HepG2 (cell line): ENCODE measurements around the gene SLC35F4. TPM values are rescaled to one million over a fixed set of nuclear protein-coding genes. Genes with fewer than 3 reads are reported as not detected.
"Not testable (repeated sequence)": the region's sequence is repeated elsewhere in the genome, so short reads cannot be mapped to it uniquely, and the experiment has no call there.

ENCODE experiments used
- ATAC-seq: fragments of 200-7000 bp; cut with Tn5 transposase; 3 replicates; pipeline ENCODE4 v1.9.1; 2020; ENCODE audit warnings: mild to moderate bottlenecking, moderate library complexity
- BruUV-seq: library from RNA; stranded (reverse); fragments of 400-500 nt; replicated peaks from 2 replicates; lab custom pipeline; 2021; lab: Mats Ljungman, UMichigan
- CTCF ChIA-PET: fragments of 300-600 bp; formaldehyde crosslinking; extraction: SDS; loops from one replicate; lab custom pipeline; 2021; ENCODE audit warnings: low total read pairs, inconsistent platforms, low intra/inter-chr PET ratio; lab: Yijun Ruan, JAX
- POLR2A ChIA-PET: fragments of 350-600 bp; sonication (Branson Sonifier 250); formaldehyde crosslinking; loops from one replicate; lab custom pipeline; 2020; ENCODE audit warnings: antibody characterized with exemption, inconsistent platforms; lab: Yijun Ruan, JAX
- DNase-seq: peaks from one replicate; pipeline ENCODE4 v3.0.0-alpha.2; 2015; ENCODE audit warnings: low spot score
- FAIRE-seq: peaks from 3 replicates; lab custom pipeline; 2011; peaks lifted over from hg19 to GRCh38; lab: Jason Lieb, UNC
- H2AFZ ChIP-seq: one replicate; pipeline ENCODE4 v1.6.1; 2011; ENCODE audit warnings: low read length, inconsistent platforms
- H3K27ac ChIP-seq: fragments of 300-600 bp; 3 replicates; pipeline ENCODE4 v1.8.0; 2011; ENCODE audit warnings: mixed run types, mild to moderate bottlenecking, mixed read lengths, low read length, inconsistent platforms; ENCODE audit not compliant: insufficient read depth; ENCODE audit errors: extremely low read length
- H3K27me3 ChIP-seq, 2 experiments: fragments of 200-600 bp in 1 of 2; 2 replicates in 1 of 2; 3 replicates in 1 of 2; pipeline versions ENCODE4 v1.6.0 to v1.8.0; 2011; ENCODE audit warnings: low read length in 2 of 2, mild to moderate bottlenecking in 2 of 2, moderate library complexity in 2 of 2, inconsistent platforms in 1 of 2; ENCODE audit not compliant: insufficient read depth in 2 of 2, control insufficient read depth in 1 of 2
- H3K36me3 ChIP-seq, 2 experiments: fragments of 200-600 bp in 1 of 2; replicated peaks in 1 of 2; 2 replicates in 1 of 2; 3 replicates in 1 of 2; pipeline versions ENCODE4 v1.5.1 to v1.8.0; 2011; ENCODE audit warnings: low read length in 2 of 2, inconsistent platforms in 1 of 2; ENCODE audit not compliant: insufficient read depth in 2 of 2, control insufficient read depth in 1 of 2
- H3K4me1 ChIP-seq: 2 replicates; pipeline ENCODE4 v1.5.1; 2012; ENCODE audit warnings: low read length, inconsistent platforms; ENCODE audit not compliant: insufficient read depth
- H3K4me2 ChIP-seq: 2 replicates; pipeline ENCODE4 v1.6.0; 2011; ENCODE audit warnings: low read depth, low read length, inconsistent platforms
- H3K4me3 ChIP-seq, 3 experiments: fragments of 200-600 bp in 1 of 3; sonication (generic), shearing (Covaris generic) in 1 of 3; replicated peaks in 1 of 3; 2 replicates each; pipeline ENCODE4 v1.5.1; 2011 to 2016; ENCODE audit warnings: low read length in 3 of 3, inconsistent platforms in 2 of 3, low read depth in 2 of 3, mild to moderate bottlenecking in 2 of 3, control low read depth in 1 of 3, mixed read lengths in 1 of 3; ENCODE audit not compliant: insufficient read depth in 1 of 3
- H3K79me2 ChIP-seq: one replicate; pipeline ENCODE4 v1.6.1; 2011; ENCODE audit warnings: low read length, inconsistent platforms; ENCODE audit not compliant: insufficient read depth
- H3K9ac ChIP-seq: 2 replicates; pipeline ENCODE4 v1.6.0; 2011; ENCODE audit warnings: mild to moderate bottlenecking, low read depth, low read length, inconsistent platforms; ENCODE audit not compliant: insufficient read depth
- H3K9me3 ChIP-seq: 2 replicates; pipeline ENCODE4 v1.5.1; 2012; ENCODE audit warnings: mild to moderate bottlenecking, low read length
- H4K20me1 ChIP-seq: 2 replicates; pipeline ENCODE4 v1.6.0; 2011; ENCODE audit warnings: inconsistent platforms, mild to moderate bottlenecking, low read length, moderate library complexity; ENCODE audit not compliant: insufficient read depth
- NFKB2 ChIP-seq: sonication (generic); formaldehyde crosslinking; IDR thresholded peaks from 2 replicates; pipeline ENCODE4 v1.4.0; 2020; ENCODE audit warnings: missing genetic modification reagents, borderline replicate concordance
- RBFOX2 ChIP-seq: fragments of 200-400 bp; formaldehyde crosslinking; IDR thresholded peaks from 2 replicates; pipeline ENCODE4 v1.6.1; 2017; ENCODE audit warnings: low read depth, mild to moderate bottlenecking, low read length
- SRSF4 ChIP-seq: fragments of 200-400 bp; formaldehyde crosslinking; IDR thresholded peaks from one replicate; pipeline ENCODE4 v1.6.1; 2018; ENCODE audit warnings: mild to moderate bottlenecking, low read depth, low read length, moderate library complexity; ENCODE audit not compliant: poor library complexity, severe bottlenecking
- SRSF9 ChIP-seq: fragments of 200-400 bp; formaldehyde crosslinking; IDR thresholded peaks from 2 replicates; pipeline ENCODE4 v1.6.1; 2018; ENCODE audit warnings: borderline replicate concordance, mild to moderate bottlenecking, low read depth, low read length; ENCODE audit not compliant: insufficient read depth, poor library complexity, severe bottlenecking
- ZNF207 ChIP-seq: fragments of 450-650 bp; IDR thresholded peaks from 2 replicates; pipeline ENCODE4 v1.6.1; 2016; ENCODE audit warnings: antibody characterized with exemption, borderline replicate concordance
- ZNF441 ChIP-seq: sonication (generic); formaldehyde crosslinking; IDR thresholded peaks from 2 replicates; pipeline ENCODE4 v1.7.0; 2021; ENCODE audit warnings: missing genetic modification reagents, borderline replicate concordance
- ZNF781 ChIP-seq: sonication (generic); formaldehyde crosslinking; IDR thresholded peaks from 2 replicates; pipeline ENCODE4 v1.5.1; 2020; ENCODE audit warnings: borderline replicate concordance, mild to moderate bottlenecking, missing genetic modification reagents; ENCODE audit errors: not compliant biosample characterization
- WGBS: methylation state at CpG from one replicate; pipeline ENCODE4 v1.1.6; 2017; ENCODE audit warnings: low lambda C conversion rate; 5-methylcytosine and 5-hydroxymethylcytosine counted together
- in situ Hi-C: cut with HindIII; loops from 2 replicates; pipeline ENCODE4 v1.10.0; 2017; ENCODE audit warnings: low pct_unique_long_range_greater_than_20kb; ENCODE audit not compliant: extremely low pct_ligation_motif_present
- intact Hi-C: fragments of 100-400 bp; cut with micrococcal nuclease; formaldehyde crosslinking; loops from one replicate; pipeline ENCODE4 v1.10.0; 2022; ENCODE audit not compliant: unreplicated experiment
- polyA plus RNA-seq, 8 experiments: library from polyadenylated mRNA; depleted of rRNA in 3 of 8; stranded (reverse) in 7 of 8; unstranded in 1 of 8; fragments of >200 nt; fragmentation: Illumina TruSeq in 4 of 8; extraction: Trizol in 4 of 8; gene quantifications; 2 replicates each; pipeline versions ENCODE4 v1.2.1 to v1.2.3, GENCODE V29; 2011 to 2016; ENCODE audit warnings: low read depth in 4 of 8, missing spikeins in 1 of 8, mixed read lengths in 1 of 8; ENCODE audit not compliant: insufficient read depth in 1 of 8
- total RNA-seq, 5 experiments: library from RNA; depleted of rRNA; stranded (reverse); fragments of >200 nt; fragmentation: Illumina TruSeq; extraction: Trizol; gene quantifications; 2 replicates each; pipeline ENCODE4 v1.2.3, GENCODE V29; 2016; ENCODE audit warnings: low read depth in 1 of 5
- TF ChIP-seq, protein P1 (sequence below): fragments of 450-650 bp; IDR thresholded peaks from 2 replicates; pipeline ENCODE4 v1.6.1; 2017

SLC35F4 gene
- total and polyA plus RNA-seq, 2 of the 13 experiments (the other 11 are each of a cell fraction or from before 2014, with no cell fraction given) = not detected

DNA sequence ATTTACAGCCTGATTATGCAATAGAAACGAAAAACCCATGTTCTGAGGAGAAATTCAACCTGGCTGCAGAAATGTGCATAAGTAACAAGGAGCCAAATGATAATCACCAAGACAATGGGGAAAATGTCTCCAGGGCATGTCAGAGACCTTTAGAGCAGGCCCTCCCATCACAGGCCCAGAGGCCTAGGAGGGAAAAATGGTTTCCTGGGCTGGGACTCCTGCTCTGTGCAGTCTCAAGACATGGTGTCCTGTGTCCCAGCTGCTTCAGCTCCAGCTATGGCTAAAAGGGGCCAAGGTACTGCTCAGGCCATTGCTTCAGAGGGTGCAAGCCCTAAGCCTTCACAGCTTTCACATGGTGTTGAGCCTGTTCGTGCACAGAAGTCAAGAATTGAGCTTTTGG is 156.0 kb downstream of the SLC35F4 start:
- DNase-seq = no peak
- no peak overlapping the region for H3K27ac ChIP-seq
- H3K9me3 ChIP-seq = peaks cover 45% of the 10 kb centered on the region
- H3K4me1 ChIP-seq = no peaks in the 10 kb centered on the region
- H3K4me3 ChIP-seq = no peak overlapping the region
- intact Hi-C loops = no loop called here
- no peaks in the 10 kb centered on the region for H3K79me2 ChIP-seq
- H3K36me3 ChIP-seq = no peaks in the 10 kb centered on the region
- H3K4me2 ChIP-seq = no peak overlapping the region
- POLR2A ChIA-PET = no interaction called here
- TF ChIP-seq NFKB2 (CRISPR knock-in tag) (no peak), RBFOX2 (no peak), SRSF9 (no peak), SRSF4 (no peak), ZNF781 (no peak), ZNF207 (no peak), ZNF441 (CRISPR knock-in tag) (no peak)
- TF ChIP-seq, protein P1, sequence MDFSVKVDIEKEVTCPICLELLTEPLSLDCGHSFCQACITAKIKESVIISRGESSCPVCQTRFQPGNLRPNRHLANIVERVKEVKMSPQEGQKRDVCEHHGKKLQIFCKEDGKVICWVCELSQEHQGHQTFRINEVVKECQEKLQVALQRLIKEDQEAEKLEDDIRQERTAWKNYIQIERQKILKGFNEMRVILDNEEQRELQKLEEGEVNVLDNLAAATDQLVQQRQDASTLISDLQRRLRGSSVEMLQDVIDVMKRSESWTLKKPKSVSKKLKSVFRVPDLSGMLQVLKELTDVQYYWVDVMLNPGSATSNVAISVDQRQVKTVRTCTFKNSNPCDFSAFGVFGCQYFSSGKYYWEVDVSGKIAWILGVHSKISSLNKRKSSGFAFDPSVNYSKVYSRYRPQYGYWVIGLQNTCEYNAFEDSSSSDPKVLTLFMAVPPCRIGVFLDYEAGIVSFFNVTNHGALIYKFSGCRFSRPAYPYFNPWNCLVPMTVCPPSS = no peak
- TF ChIP-seq, all 625 proteins: peak for 0
- no peak for FAIRE-seq
- WGBS = 0% methylated on average over 1 of the region's 2 CpGs
- no TSS peak for BruUV-seq
- H4K20me1 ChIP-seq = no peaks in the 10 kb centered on the region
- no peaks in the 10 kb centered on the region for H3K27me3 ChIP-seq
- no peak overlapping the region for H3K9ac ChIP-seq
- no peak overlapping the region for H2AFZ ChIP-seq
- in situ Hi-C loops = no loop called here
- no peak for ATAC-seq
- CTCF ChIA-PET = no interaction called here

DNA sequence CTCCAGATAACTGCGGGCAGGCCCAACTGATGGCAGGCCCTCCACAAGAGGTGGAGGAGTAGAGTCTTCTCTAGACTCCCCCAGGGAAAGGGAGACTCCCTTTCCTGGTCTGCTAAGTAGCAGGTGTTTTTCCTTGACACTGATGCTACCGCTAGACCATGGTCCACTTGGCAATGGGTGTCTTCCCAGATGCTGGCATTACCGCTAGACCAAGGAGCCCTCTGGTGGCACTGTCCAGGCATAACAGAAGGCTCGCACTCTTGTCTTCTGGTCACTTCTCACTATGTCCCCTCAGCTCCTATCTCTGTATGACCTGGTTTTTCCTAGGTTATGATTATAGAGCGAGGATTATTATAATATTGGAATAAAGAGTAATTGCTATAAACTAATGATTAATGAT is 156.8 kb downstream of the SLC35F4 start:
- BruUV-seq, DNase-seq, H3K4me2 ChIP-seq: not testable (repeated sequence)

More for the DNA sequence above, 156.8 kb downstream of the SLC35F4 start:
- FAIRE-seq, POLR2A ChIA-PET, H3K27me3 ChIP-seq, intact Hi-C loops, H2AFZ ChIP-seq, H3K79me2 ChIP-seq, H3K4me3 ChIP-seq, H3K9ac ChIP-seq, in situ Hi-C loops, H3K27ac ChIP-seq, H4K20me1 ChIP-seq, CTCF ChIA-PET, H3K4me1 ChIP-seq, ATAC-seq, H3K36me3 ChIP-seq: not testable (repeated sequence)
- 35% methylated on average over 5 of the region's 5 CpGs for WGBS
- peaks cover 45% of the 10 kb centered on the region for H3K9me3 ChIP-seq
